RPMI8226 (cell line): ENCODE results near the gene LOXHD1.

ENCODE experiments used
- DNase-seq: peaks from one replicate; pipeline ENCODE4 v3.0.0-alpha.2; 2015

LOXHD1 gene

DNA sequence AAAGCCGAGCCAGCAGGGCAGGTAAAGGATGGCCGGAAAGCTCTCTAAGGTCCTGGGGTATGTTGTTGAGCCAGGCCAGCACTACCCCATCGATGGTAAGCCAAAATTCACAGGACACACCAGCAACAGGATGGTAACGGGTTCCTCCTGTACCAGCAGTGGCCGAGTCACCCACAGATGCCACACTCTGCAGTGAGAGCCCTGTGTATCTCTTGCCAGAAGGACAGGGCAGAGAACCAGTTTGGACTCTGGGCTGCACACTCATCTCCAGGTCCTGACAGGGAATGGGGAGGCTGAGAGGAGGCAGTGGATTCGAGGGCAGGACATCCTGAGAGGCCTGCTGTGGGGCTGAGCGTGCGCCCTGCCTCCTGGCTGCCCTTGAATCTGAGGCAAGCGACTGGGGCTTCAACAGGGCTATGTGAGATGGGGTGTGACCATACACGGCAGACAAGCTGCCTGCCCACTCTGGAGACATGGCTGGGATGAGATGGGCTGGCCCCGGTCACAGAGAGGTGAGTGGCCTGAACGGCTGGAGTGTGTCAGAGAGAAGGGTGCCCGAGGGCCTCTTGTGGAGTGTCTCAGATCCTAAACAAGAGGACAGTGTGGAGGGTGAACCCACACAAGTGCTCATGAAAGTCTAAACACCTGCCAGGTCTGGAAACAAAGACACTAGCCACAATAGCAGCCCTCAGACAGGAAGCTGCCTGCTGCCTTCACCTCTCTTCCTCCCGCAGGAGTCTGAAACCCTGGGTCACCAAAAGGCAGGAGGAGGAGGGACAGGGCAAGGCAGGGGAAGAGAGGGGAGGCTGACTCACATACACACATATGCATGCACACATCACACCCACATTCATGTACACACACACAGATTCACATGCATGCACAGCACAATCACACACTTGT, 182.3 kb downstream of the LOXHD1 start:
- peak; percentile 62 for DNase-seq

DNA sequence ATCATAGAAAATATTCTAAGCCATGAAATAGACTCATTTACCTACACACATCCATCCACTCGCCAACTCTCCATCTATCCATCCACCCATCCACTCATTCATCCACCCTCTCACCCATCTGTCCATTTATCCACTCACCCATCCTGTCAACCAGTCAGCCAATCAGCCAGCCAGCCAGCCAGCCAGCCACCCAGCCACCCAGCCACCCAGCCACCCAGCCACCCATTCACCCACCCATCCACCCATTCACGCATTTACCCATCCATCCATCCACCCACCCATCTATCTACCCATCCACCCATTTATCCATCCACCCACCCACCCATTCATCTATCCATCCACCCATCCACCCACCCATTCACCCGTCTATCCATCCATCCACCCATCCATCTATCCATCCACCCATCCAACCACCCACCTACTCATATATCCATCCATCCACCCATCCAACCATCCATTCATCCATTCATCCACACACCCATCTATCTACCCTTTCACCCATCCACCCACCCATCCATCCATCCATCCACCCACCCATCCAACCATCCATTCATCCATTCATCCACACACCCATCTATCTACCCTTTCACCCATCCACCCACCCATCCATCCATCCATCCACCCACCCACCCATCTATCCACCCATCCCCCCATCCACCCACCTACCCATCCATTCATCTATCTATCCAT, 185.1 kb downstream of the LOXHD1 start:
- no peak for DNase-seq

DNA sequence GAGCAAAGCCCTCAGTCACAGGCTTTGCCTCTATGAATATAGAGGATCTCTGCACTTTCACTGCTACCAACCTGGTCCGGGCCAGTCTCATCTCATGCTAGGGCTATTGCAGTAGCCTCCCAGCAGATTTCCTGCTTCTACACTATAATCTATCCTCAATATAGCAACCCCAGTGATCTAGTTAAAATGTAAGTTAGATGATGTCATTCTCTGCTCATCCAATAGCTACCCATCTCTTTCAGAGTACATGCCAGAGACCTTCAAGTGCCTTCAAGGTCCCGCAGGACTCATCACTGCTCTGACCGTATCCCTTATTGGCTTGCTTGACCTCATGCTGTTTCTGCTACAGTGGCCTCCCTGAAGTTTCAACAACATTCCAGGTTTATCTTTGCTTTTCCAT, 186.3 kb downstream of the LOXHD1 start:
- DNase-seq, result no peak

DNA sequence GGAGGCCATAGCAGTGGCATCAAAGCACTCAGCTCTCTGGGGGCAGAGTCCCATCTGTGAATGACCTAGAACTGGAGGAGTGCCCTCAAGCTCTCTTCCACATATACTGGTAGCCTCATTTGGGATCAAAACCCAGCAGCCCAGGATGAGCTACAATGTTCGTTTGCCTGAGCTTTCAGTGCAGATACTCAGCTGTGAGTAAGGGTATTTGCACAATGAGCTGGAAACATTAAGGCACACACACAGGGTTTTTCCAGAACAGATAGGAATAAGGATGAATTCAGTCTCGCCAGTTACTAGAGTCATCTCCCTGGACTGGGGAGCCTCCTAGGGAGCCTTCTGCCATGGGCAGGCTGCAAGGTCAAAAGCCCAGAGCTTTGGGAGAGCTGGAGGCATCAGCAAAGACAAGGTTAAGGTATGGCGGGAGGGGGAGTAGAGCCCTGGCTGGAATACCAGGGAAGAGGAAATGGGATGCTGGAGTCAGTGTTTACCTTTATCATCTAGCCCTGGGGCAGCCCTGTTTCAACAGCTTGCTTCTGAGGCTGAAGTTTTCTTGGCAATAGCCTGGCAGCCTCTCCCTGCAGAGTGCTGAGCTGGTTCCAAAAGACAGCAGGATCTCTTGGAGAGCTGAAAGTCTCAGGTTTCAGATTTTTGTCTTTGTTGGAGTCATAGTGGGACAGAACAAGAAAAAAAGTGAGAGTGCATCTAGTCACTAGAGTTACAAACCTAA, 187.7 kb downstream of the LOXHD1 start:
- DNase-seq, result no peak

DNA sequence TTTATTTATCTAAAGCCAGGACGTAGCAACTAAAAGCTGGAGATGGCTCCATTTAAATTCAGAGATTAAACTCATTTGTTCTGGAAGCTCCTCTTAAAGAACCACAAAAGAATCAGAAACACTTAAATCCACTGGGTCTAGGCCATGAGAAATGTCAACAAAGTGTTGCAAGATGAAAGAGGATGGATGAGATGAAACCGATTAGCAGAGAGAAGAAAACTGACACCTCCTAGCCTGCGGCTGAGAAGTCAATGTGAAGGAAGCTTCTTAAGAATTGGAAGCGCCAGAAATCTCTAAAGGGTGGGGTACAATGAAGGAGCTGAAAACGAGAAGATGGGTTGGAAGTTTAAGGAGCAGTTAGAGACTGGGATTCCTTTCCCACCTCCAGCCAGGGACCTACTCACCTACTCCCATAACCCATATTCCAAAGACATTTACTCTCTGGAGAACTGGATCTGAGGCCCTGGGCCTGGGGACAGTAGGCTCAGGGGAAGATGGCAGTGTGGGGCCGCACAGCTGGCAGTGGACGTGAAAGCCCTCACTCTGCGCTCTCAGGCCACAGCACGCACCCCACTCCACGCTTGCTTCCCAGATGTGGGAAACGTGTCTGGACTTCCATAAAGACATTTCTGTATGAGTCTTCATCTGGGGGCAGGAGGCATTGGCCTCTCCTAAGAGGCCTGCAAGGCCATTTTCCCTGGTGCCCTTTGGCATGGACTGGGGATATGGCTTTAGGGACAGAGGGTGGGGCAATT, 188.4 kb downstream of the LOXHD1 start:
- no peak for DNase-seq

DNA sequence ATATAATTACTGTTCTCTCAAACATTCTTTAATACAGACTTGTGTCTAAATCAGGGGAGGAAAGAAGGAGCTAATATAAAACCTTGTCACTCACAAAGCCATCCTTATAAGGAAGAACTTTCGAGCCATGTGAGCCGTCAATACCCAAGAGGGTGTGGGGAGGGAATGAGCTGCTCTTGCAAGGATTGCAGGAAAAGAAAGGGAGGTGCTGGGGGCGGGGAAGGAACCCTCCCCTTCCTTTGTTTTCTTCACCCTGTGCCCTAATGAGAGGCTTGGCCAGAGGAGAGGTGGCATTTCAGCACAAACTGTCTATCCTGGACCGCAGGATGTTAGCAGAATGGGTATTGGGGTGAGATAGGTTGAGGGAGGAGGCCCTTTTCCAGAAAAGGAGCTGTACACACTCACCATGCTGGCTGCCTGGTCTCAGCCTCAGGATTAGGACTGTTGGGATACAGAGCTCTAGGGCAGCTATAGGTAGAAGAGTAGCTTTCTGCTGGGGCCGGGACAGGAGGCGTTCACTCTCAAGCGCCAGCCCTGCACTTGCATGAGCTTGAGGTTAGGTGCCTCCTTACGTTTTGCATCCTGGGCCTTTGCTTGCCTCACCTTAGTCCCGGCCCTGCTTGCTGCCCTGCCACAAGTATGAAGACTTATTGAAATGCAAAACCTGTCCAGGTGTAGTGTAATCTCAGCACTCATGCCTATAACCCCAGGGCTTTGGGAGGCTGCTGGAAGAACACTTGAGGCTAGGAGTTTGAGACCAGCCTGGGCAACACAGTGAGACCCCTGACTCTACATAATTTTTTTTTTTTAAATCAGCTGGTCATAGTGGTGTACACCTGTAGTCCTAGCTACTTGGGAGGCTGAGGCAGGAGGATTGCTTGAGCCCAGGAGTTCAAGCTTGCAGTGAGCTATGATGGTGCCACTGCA, 190.5 kb downstream of the LOXHD1 start:
- no peak for DNase-seq

DNA sequence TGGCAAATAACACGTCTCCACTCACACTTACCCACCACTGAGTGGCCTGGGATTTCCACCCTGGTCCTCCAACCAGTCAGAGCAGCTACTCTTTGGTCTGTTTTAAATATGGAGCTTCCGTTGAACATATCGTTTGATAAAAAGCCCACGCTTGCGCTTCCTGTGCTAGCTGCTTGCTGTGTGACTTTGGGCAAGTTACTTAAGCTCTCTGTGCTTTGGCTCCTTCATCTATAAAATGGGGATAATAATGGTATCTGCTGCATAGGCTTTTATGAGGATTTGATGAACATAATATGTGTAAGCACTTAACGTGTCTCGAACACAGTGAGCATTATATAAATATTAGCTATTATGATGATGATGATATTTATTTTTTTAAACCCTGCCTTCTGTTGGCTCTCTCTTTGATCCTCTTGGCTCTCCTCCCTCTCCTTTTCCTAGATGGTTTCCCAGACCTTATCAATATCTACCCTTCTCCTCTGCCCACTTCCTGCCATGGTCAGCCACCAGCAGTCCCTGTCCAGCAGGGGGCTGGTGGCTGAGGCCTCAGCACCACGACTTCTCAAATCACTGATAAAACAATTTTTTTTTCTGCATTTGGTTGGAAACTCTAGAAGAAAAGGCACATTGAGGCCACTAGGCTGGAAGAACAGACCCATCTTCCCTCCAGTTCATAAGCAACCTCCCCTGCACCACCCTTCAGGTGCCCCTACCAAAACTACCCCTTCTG, 191.9 kb downstream of the LOXHD1 start:
- DNase-seq, result no peak

DNA sequence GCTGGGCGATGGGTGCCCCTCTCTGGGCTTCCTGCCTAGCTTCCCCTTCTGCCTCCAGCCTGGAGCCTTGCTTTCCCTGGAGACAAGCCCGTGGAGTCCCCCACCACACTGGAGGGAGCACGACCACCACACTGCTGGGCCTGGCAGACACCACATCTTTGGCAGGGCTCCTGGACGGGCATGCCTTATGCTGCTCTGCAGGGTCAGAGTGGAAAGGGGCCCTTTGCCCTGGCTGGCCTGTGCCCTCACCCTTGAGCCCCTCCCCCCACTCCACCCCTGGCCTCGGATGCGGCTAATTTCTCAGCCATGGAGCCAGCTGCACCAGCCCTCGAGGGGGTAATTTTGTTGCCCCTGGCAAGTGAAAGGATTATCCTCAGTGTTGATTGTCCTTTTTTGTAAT, 194.5 kb downstream of the LOXHD1 start:
- no peak for DNase-seq

DNA sequence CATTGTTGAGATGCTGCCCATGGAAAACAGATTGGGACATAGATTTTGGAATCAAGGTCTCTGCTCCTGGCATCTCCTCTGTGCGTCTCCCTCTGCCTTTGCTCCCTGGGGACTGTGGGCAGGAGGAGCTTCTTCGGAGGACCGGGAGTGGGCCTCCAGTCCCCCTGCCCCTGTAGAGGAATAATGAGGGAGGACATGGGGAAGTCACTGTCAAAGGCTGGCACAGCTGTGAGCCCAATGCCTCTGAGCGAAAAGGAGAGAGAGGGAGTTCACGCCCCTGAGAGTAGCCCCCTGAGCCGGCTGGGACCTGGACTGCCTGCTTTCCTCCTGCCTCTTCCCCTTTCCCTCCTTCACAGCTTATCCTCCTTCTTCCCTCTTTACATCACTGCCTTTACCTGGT, 195.0 kb downstream of the LOXHD1 start:
- no peak for DNase-seq

DNA sequence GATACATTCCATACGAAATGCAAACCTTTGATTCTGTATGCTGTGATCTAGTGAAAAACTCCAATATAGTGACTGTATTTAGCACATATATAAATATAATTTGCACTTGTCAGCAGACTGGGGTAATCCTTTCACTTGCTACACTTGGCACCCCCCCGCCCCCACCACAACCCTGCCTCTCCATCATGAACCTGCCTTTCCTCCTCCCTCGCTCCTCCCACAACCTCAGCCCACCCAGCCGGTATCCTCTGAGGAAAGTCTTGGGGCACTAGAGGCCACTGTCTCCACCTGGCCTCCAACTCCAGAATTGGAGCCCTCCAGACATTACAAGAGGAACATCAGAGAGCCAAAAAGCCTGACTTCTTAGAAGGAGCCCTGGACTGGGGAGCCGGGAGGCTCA, 196.3 kb downstream of the LOXHD1 start:
- no peak for DNase-seq

DNA sequence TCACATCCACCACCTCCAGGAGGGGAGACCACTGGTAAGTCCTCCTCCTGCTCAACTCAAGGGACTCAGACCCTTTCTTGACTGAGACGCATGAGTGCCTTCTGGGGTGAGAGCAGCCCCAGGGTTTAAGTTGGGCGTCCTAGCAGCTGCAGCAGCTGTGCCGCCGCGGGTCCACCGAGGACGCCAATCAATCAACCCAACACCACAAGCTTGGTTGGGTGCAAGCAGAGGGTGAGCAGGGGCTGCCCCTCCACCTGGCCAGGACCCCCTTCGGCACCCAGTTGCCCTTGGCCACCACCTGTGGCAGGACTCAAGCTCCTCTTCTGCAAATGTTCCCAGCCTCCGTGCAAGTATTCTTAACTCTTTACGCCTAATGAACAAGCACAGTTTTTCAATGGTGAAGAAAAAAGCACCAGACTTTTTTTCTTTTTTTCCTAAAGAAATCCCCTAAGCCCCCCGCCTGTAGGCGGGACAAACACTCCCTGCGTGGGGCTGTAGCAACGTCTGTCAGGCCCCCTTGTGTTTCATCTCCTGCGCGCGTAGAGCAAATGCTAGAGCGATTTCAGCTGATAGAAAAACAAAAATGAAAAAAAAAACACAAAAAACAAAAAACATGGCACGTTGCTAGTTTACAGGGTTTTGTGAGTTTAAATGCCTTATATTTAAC, 197.1 kb downstream of the LOXHD1 start:
- no peak for DNase-seq

DNA sequence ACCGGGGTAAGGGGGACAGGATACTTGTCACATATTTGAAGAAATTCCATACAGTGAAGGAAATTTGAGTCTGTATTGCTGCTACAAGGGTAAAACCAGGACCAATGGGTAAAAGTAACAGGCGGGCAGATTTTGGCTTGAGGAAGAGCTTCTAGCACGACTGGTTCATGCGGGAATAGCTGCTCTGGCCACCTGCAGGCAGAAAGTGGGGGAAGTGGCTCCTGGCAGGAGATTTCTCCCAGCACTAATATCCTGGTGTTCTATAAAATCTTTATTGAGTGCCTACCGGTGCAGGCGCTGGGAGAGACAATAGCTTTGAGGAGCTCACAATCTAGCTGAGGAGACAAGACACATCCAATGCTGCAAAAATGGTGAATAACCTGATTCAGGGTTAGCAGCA, 198.5 kb downstream of the LOXHD1 start:
- no peak for DNase-seq

DNA sequence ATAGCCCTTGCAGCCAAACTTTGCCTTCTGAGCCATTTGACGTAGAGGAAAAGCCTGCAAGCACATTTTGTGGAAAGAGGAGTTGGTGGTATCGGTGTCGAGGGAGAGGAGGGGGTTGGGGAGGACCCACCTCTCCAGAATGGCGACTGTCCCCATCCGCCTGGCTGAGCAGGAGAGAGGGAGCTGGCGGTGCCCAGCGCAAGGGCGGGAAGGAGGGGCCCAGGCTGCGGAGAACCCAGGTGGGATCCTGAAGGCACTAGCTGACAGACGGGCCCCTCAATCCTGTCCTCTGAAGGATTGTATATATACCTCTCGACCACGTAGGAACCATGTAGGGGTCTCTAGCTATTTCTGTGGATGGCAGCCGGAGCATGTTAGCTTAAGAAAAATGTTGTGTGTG, 200.3 kb downstream of the LOXHD1 start:
- no peak for DNase-seq

DNA sequence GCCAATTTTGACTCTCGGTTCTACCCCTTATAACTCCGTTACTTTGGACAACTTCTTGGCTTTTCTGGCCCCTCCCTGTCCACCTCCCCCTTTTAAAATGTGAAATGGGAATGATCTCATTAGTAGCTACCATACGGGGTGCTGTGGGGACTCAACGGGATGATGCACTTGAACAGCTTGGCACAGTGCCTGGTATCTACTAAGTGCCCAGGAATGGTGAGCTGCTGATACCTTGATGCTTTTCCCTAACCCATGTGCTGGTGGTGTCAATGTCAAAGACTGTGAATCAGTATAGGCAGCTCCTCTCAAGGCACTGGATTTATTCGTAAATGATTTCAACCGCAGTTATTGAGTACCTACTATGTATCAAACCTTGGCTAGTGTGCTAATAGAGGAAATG, 204.2 kb downstream of the LOXHD1 start:
- no peak for DNase-seq

DNA sequence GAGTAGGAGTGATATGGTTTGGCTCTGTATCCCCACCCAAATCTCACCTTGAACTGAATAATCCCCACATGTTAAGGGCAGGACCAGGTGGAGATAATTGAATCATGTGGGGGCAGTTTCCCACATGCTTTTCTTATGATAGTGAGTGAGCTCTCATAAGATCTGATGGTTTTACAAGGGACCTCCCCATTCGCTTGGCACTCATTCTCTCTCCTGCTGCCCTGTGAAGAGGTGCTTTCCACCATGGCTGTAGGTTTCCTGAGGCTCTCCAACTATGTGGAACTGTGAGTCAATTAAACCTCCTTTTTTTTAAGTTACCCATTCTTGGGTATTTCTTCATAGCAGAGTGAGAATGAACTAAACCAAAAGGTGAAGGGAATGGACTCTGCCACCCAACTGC, 207.5 kb downstream of the LOXHD1 start:
- no peak for DNase-seq

DNA sequence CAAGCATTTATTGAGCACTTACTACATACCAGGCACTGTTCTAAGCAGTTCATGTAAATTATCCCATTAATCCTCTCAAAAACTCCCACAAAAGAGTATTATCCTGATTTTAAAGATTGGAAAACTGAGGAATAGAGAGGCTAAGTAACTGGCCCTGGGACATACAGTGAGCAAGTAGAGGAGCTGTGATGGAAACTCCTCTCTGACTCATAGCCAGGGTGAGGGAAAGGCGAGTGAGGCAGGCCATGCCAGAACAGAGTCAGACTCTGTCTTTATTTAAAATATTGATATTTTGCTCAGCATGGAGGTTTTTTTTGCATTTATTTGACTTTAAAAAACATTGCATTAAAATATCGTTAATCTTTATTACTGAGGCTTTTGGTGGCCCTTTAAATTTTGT, 208.0 kb downstream of the LOXHD1 start:
- no peak for DNase-seq

DNA sequence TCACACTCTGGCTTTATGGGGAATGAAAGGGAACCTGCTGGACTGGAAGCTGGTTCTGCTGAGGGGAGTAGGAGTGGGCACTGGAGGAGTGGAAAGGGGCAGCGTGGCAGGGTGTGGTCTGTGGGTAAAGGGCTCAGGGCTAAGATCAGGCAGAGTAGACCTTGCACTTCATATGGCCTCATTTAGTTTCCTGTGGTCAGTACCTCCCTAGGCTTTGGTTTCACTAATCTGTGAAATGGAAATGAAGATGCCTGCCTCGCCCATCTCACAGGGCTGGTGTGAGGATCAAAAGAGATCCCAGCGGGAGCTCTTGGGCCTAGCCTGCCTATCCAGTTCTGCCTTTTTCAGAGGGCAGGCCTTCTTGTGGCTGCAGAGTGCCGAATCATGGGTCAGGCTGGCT, 208.7 kb downstream of the LOXHD1 start:
- no peak for DNase-seq

DNA sequence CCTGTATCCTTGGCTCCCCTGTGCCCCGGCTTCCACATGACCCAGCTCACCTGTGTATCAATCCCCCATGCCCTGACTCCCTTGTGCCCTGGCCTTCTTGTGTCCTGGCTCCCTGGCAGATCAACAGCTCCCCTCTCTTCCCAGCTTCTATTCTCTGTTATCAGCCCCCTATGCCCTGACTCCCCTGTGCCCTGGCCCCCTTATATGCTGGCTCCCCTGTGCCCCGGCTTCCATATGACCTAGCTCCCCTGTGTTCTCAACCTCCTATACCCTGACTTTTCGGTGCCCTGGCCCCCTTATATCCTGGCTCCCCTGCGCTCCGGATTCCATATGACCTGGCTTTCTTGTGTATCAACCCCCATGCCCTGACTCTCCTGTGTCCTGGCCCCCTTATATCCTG, 209.2 kb downstream of the LOXHD1 start:
- DNase-seq, result no peak

DNA sequence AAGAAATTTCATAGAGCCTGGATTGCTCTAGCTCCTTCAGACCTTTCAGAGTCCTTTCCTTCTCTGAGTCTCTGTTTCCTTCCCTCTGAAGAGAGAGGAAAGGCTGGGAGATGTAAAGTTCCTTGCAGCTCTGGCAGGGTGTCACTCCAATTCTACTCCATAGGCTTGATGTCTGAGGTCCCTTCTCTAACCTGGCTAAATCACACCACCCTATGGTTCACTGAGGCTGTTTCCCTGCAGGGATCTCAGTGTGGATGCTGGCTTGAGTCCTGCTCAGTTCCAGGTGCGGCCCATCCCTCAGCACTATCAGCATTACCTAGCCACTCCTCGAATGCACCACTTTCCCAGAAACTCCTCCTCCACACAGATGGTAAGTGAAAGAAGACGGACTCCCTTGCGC, 209.7 kb downstream of the LOXHD1 start:
- no peak for DNase-seq

DNA sequence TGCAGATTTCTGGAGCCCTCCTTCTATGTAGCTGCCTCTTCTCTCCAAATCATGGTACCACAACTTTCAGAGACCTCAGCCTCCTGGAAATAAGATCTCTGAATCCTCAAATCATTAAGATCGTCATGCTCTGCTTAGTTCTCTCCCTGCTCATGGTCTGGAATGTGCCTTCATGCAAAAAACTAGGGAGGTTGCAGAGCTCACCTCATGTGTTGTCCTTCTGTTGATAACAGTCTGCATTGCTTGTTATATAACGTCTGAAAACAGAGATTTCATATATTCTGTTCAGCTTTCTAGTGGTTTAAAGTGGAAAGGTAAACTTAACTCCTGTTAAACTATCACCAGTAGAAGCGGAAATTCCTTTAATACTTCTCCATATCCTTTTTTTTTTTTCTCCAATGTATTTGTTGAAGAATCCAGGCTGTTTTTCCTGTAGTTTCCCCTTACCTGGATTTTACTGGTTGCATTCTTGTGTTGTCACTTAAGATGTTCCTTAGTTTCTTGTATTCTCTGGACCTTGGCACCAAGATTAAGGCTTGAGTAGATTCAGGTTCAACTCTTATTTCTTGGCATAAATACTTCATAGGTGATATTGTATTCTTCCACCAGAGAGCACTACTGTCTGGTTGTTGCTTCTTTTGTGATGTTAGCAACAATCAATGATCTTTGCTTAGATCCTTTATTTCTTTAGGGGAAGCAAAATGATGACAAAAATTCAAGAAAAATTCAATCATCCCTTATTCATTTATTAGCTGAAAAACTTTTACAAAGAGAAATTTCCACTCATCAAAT, 211.3 kb downstream of the LOXHD1 start:
- DNase-seq, result no peak
